A673 (cell line): ENCODE measurements around the gene PAX9.

ENCODE experiments used
- EZH2 ChIP-seq: fragments of 200-600 bp; sonication (generic); IDR thresholded peaks from 2 replicates; pipeline ENCODE4 v1.6.1; 2017; ENCODE audit warnings: borderline replicate concordance, low read depth, mild to moderate bottlenecking, mixed read lengths, antibody characterized with exemption, low read length; ENCODE audit not compliant: poor library complexity, severe bottlenecking
- TF ChIP-seq, protein P1 (sequence below): fragments of 300-800, 200-600 bp; sonication (generic); conservative IDR thresholded peaks from 2 replicates; pipeline ENCODE4 v1.5.1; 2017; ENCODE audit warnings: low read depth, mild to moderate bottlenecking, antibody characterized with exemption, low read length, moderate library complexity, mixed read lengths

DNA sequence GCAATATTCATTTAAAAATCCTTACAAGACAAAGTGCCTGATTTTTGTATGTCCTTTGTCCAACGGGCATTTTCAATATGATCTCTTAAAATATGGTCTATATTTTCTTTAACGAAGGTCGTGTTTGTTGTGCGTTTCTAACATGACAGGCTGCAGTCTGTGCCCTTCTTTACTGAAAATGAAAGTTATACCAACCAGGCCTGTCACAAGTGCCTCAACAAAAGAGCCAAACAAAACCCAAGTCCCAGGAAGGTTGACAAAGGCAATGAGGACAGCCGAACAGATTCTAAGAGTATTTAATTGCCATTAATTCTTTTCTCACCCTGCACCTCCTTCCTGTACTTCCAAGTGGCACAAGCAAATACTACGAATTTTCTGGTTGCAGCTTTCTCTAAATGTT is 13.9 kb downstream of the PAX9 start:
- TF ChIP-seq, protein P1, sequence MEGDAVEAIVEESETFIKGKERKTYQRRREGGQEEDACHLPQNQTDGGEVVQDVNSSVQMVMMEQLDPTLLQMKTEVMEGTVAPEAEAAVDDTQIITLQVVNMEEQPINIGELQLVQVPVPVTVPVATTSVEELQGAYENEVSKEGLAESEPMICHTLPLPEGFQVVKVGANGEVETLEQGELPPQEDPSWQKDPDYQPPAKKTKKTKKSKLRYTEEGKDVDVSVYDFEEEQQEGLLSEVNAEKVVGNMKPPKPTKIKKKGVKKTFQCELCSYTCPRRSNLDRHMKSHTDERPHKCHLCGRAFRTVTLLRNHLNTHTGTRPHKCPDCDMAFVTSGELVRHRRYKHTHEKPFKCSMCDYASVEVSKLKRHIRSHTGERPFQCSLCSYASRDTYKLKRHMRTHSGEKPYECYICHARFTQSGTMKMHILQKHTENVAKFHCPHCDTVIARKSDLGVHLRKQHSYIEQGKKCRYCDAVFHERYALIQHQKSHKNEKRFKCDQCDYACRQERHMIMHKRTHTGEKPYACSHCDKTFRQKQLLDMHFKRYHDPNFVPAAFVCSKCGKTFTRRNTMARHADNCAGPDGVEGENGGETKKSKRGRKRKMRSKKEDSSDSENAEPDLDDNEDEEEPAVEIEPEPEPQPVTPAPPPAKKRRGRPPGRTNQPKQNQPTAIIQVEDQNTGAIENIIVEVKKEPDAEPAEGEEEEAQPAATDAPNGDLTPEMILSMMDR = no peak
- TF ChIP-seq EZH2 = no peak
